ENCODE results near the gene THBS4.

DNA sequence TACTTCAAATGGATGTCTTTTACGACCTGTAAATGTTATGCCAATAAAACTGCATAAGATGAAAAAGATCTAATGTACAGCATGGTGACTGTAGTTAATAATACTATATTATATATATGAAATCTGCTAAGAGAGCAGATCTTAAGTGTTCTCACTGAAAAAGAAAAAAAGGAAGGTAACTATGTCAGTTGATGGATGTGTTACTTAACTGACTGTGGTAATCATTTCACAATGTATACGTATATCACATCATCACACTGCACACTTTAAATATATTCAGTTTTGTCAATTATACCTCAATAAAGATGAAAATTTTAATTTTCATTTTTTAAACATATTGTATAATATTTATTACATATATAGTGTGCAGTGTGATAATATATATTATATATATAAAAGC, 31.9 kb downstream of the THBS4 start:
- TF ChIP-seq SUZ12 (IDR thresholded peaks at IDR 0.05; ENCODE audit: extremely low read depth, insufficient read depth, insufficient read length): no peak
- no peak for TF ChIP-seq YY1 (IDR thresholded peaks at IDR 0.05; ENCODE audit: insufficient read depth, insufficient read length)
- no peak for TF ChIP-seq ZNF274 (IDR thresholded peaks at IDR 0.05; ENCODE audit: low read depth, low read length)

Measured in NT2/D1 (cell line).